ENCODE results near the gene TMIGD1. TPM values are rescaled to one million over a fixed set of nuclear protein-coding genes. Genes with fewer than 3 reads are reported as not detected.

TMIGD1 gene
- total and polyA plus RNA-seq, 2 experiments from 2014 or later = not detected

GRCh38 chr17:30326809-30327208, 7.0 kb downstream of the TMIGD1 start:
- no peaks in the 10 kb centered on the region for H3K9me2 ChIP-seq (ENCODE audit: insufficient read depth)
- no peaks in the 10 kb centered on the region for H3K79me2 ChIP-seq (replicated peaks; ENCODE audit: insufficient read depth)
- no peaks in the 10 kb centered on the region for H3K27me3 ChIP-seq (ENCODE audit: insufficient read depth)
- Mint-ChIP-seq H3K4me3 (no peak overlapping the region), H3K9me3 (no peaks in the 10 kb centered on the region), H3K27me3 (ENCODE audit: insufficient read depth, low read depth, poor library complexity) (no peaks in the 10 kb centered on the region), H3K27ac (no peak overlapping the region), H3K4me1 (no peaks in the 10 kb centered on the region), H3K36me3 (ENCODE audit: low read depth) (no peaks in the 10 kb centered on the region)
- no peak overlapping the region for H3K4me2 ChIP-seq
- ATAC-seq (no peak), DNase-seq (ENCODE audit: low spot score) (no peak)
- TF ChIP-seq ZNF331 (CRISPR knock-in tag; IDR thresholded peaks at IDR 0.05; ENCODE audit: low read depth) (no peak), CTCF (conservative IDR thresholded peaks at IDR 0.05; ENCODE audit: low read depth in 2 of 2) (no peak), NANOG (IDR thresholded peaks at IDR 0.05; ENCODE audit: borderline replicate concordance) (no peak), ETS1 (IDR thresholded peaks at IDR 0.05) (no peak)
- H3K27ac ChIP-seq (ENCODE audit: low read depth) = no peak overlapping the region
- no peak overlapping the region for H3K4me3 ChIP-seq
- no peaks in the 10 kb centered on the region for H3K36me3 ChIP-seq (ENCODE audit: insufficient read depth)
- no peaks in the 10 kb centered on the region for H3F3A ChIP-seq (replicated peaks; ENCODE audit: low read depth)
- H2AFZ ChIP-seq = no peak overlapping the region
- no peaks in the 10 kb centered on the region for H4K20me1 ChIP-seq (replicated peaks; ENCODE audit: insufficient read depth)
- no peaks in the 10 kb centered on the region for H3K4me1 ChIP-seq (ENCODE audit: insufficient read depth)

GRCh38 chr17:30324723-30325122, 9.1 kb downstream of the TMIGD1 start:
- Histone ChIP-seq H3K27ac (ENCODE audit: low read depth) (no peak overlapping the region), H3K4me1 (ENCODE audit: insufficient read depth) (no peaks in the 10 kb centered on the region), H2AFZ (no peak overlapping the region), H3K36me3 (ENCODE audit: insufficient read depth) (no peaks in the 10 kb centered on the region), H3K27me3 (ENCODE audit: insufficient read depth) (no peaks in the 10 kb centered on the region), H3F3A (replicated peaks; ENCODE audit: low read depth) (no peaks in the 10 kb centered on the region), H4K20me1 (replicated peaks; ENCODE audit: insufficient read depth) (no peaks in the 10 kb centered on the region), H3K9me2 (ENCODE audit: insufficient read depth) (no peaks in the 10 kb centered on the region), H3K79me2 (replicated peaks; ENCODE audit: insufficient read depth) (no peaks in the 10 kb centered on the region), H3K4me2 (no peak overlapping the region), H3K4me3 (no peak overlapping the region)
- Mint-ChIP-seq H3K4me3 (no peak overlapping the region), H3K9me3 (no peaks in the 10 kb centered on the region), H3K4me1 (no peaks in the 10 kb centered on the region), H3K36me3 (ENCODE audit: low read depth) (no peaks in the 10 kb centered on the region), H3K27ac (no peak overlapping the region), H3K27me3 (ENCODE audit: insufficient read depth, low read depth, poor library complexity) (no peaks in the 10 kb centered on the region)
- ATAC-seq (no peak), DNase-seq (ENCODE audit: low spot score) (no peak)
- TF ChIP-seq REST (IDR thresholded peaks at IDR 0.05; ENCODE audit: unreplicated experiment) (no peak), EZH2phosphoT487 (IDR thresholded peaks at IDR 0.05; ENCODE audit: unreplicated experiment) (no peak), ZNF114 (CRISPR knock-in tag; IDR thresholded peaks at IDR 0.05) (no peak), STAT1 (IDR thresholded peaks at IDR 0.05; ENCODE audit: unreplicated experiment) (no peak), ZNF331 (CRISPR knock-in tag; IDR thresholded peaks at IDR 0.05; ENCODE audit: low read depth) (no peak), EZH2 (IDR thresholded peaks at IDR 0.05; ENCODE audit: low read depth, unreplicated experiment) (no peak), JUNB (IDR thresholded peaks at IDR 0.05; ENCODE audit: unreplicated experiment) (no peak), CTCF (conservative IDR thresholded peaks at IDR 0.05; ENCODE audit: low read depth in 2 of 2) (no peak), CREB1 (CRISPR knock-in tag; IDR thresholded peaks at IDR 0.05; ENCODE audit: low read depth) (no peak), NANOG (IDR thresholded peaks at IDR 0.05; ENCODE audit: borderline replicate concordance) (no peak), ETS1 (IDR thresholded peaks at IDR 0.05) (no peak)

Measured in GM23338 (cell line).